ENCODE data around the gene NR5A1.

DNA sequence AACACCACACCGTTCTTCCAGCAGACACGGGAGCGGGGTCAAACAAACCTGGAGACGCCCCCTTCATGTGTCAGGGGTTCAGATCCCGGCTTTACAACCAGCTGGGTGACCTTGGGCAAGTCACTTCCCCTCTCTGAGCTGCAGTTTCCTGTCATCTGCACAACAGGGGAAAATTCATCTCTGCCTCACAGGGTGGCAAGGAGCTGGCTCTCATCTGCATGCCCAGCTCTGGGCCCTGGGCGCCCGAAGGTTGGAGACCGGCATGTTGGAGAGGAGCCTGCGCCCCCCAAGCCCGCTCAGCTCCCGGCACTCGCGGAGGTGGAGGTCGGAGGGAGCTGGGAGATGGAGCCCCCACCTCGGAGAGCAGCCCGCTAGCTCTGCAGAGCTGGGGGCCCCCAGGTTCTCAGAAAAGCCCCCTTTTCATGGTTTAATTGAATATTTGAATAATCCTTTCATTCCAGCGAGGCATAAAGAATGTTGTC, 20.4 kb downstream of the NR5A1 start:
- TF ChIP-seq EZH2 (IDR thresholded peaks at IDR 0.05), result no peak
- TF ChIP-seq, protein P1, sequence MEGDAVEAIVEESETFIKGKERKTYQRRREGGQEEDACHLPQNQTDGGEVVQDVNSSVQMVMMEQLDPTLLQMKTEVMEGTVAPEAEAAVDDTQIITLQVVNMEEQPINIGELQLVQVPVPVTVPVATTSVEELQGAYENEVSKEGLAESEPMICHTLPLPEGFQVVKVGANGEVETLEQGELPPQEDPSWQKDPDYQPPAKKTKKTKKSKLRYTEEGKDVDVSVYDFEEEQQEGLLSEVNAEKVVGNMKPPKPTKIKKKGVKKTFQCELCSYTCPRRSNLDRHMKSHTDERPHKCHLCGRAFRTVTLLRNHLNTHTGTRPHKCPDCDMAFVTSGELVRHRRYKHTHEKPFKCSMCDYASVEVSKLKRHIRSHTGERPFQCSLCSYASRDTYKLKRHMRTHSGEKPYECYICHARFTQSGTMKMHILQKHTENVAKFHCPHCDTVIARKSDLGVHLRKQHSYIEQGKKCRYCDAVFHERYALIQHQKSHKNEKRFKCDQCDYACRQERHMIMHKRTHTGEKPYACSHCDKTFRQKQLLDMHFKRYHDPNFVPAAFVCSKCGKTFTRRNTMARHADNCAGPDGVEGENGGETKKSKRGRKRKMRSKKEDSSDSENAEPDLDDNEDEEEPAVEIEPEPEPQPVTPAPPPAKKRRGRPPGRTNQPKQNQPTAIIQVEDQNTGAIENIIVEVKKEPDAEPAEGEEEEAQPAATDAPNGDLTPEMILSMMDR (IDR thresholded peaks at IDR 0.05), result no peak
